VCaP (cell line): ENCODE results near the gene ZNF496.
"Not testable (repeated sequence)": the region's sequence is repeated elsewhere in the genome, so short reads cannot be mapped to it uniquely, and the experiment has no call there.

Experiments
- H3K27ac ChIP-seq: fragments of 450-650 bp; 2 replicates; pipeline ENCODE4 v1.5.1; 2017
- CTCF ChIP-seq: fragments of 450-650 bp; conservative IDR thresholded peaks from 2 replicates; pipeline ENCODE4 v1.5.1; 2017; ENCODE audit warnings: mild to moderate bottlenecking, moderate library complexity

Gene ZNF496

GRCh38 chr1:247360991-247361731, 29.5 kb upstream of the ZNF496 start:
- no peak overlapping the region for H3K27ac ChIP-seq
- TF ChIP-seq CTCF = no peak

- H3K27ac ChIP-seq = no peak overlapping the region
- TF ChIP-seq CTCF = no peak
These were observed 28.6 kb upstream of the ZNF496 start for GRCh38 chr1:247360116-247360898.

GRCh38 chr1:247359559-247359958, 27.9 kb upstream of the ZNF496 start:
- H3K27ac ChIP-seq = no peak overlapping the region
- TF ChIP-seq CTCF = no peak

- no peak overlapping the region for H3K27ac ChIP-seq
- TF ChIP-seq CTCF = no peak
These were observed 27.3 kb upstream of the ZNF496 start for GRCh38 chr1:247358920-247359319.

- no peak for TF ChIP-seq CTCF
- H3K27ac ChIP-seq = no peak overlapping the region
These were observed 26.1 kb upstream of the ZNF496 start for GRCh38 chr1:247357781-247358211.

GRCh38 chr1:247357052-247357780, 25.5 kb upstream of the ZNF496 start:
- no peak overlapping the region for H3K27ac ChIP-seq
- no peak for TF ChIP-seq CTCF

GRCh38 chr1:247355160-247355559, 23.5 kb upstream of the ZNF496 start:
- not testable (repeated sequence) for H3K27ac ChIP-seq
